ENCODE measurements around the gene C1QTNF12. TPM values are rescaled to one million over a fixed set of nuclear protein-coding genes. Genes with fewer than 3 reads are reported as not detected.

C1QTNF12 gene
- total RNA-seq, 1 donor from 2014 or later, result 2.2 TPM

DNA sequence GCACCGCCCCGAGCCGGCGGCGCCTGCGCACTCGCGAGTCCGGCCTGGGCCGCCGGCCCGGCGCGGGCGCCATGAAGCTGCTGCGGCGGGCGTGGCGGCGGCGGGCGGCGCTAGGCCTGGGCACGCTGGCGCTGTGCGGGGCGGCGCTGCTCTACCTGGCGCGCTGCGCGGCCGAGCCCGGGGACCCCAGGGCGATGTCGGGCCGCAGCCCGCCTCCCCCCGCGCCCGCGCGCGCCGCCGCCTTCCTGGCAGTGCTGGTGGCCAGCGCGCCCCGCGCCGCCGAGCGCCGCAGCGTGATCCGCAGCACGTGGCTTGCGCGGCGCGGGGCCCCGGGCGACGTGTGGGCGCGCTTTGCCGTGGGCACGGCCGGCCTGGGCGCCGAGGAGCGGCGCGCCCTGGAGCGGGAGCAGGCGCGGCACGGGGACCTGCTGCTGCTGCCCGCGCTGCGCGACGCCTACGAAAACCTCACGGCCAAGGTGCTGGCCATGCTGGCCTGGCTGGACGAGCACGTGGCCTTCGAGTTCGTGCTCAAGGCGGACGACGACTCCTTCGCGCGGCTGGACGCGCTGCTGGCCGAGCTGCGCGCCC lies 14.2 kb downstream of the C1QTNF12 start, which contains the start of gene B3GALT6:
Gene B3GALT6 (plus strand): TSS at position 30 of the 588 bp plus-strand sequence. CDS start 42 bp downstream, at position 72.
- peaks cover 23% of the 10 kb centered on the region for H3K36me3 Mint-ChIP-seq (ENCODE audit: low read depth)
- peak within 1 kb of the TSS; percentile 94 for H3K4me3 Mint-ChIP-seq
- H3K27ac Mint-ChIP-seq, result peak within 1 kb of the TSS; percentile 90
- no peaks in the 10 kb centered on the region for H3K9me3 Mint-ChIP-seq
- no peaks in the 10 kb centered on the region for H3K27me3 Mint-ChIP-seq (ENCODE audit: insufficient read depth)
- peaks cover 27% of the 10 kb centered on the region for H3K4me1 Mint-ChIP-seq (ENCODE audit: low read depth)
- intact Hi-C loops (cut with micrococcal nuclease), result loop anchor here (1.0 to 5.0 kb wide), 4 partner anchors 40 to 200 kb away; partner anchors contain the start of genes C1orf159 and UBE2J2
- no peak for DNase-seq (ENCODE audit: low spot score)

DNA sequence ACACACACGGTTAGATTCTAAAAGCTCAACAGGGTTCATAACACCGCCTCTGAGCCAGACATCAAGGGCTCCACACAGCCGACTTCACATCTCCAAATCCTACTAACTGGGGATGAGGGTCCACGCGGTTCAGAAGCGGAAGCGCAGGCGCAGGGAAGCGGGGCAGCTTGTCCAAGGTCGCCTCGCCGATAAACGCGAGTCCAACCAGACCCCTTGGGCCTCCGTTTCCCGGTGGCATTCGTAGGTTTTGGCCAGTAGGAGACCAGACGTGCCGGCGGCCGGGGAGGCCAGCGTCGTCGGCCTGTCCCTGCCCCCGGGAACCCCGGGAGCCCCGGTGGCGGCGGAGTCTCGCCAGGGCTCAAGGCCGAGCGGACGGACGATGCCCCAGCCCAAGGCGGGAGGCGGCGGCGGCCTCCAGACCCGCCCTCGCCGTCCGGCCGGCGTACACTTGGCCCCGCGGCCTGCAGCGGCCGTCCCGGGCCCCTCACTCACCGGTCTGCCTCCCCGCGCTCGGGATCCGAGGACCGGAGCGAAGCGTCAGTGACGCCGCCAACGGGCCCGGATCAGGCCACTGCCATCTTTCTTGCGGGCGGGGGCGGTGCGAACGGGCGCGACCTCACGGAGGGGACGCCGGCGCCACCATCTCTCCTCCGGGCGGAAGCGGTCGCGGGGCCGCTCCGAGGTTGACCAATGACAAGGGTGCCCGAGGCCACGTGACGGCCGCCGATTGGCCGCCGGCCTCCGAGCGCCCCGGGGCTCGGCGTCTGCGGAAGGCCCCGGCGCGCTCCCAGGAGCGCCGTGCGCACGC lies 14.9 kb downstream of the C1QTNF12 start, which contains the start of gene SDF4:
Gene SDF4 (minus strand): TSS at position 602 of the 808 bp plus-strand sequence. CDS start 3,229 bp downstream, outside the sequence.
- peak; percentile 98 for DNase-seq (ENCODE audit: low spot score)
- Mint-ChIP-seq H3K4me1 (ENCODE audit: low read depth) (peaks cover 27% of the 10 kb centered on the region), H3K27me3 (ENCODE audit: insufficient read depth) (no peaks in the 10 kb centered on the region), H3K4me3 (peak within 1 kb of the TSS; percentile 94), H3K36me3 (ENCODE audit: low read depth) (peaks cover 23% of the 10 kb centered on the region), H3K27ac (peak within 1 kb of the TSS; percentile 90), H3K9me3 (no peaks in the 10 kb centered on the region)
- intact Hi-C loops (cut with micrococcal nuclease), result loop anchor here (1.0 to 5.0 kb wide), 5 partner anchors 41 to 199 kb away; partner anchors contain the start of genes C1orf159 and UBE2J2

DNA sequence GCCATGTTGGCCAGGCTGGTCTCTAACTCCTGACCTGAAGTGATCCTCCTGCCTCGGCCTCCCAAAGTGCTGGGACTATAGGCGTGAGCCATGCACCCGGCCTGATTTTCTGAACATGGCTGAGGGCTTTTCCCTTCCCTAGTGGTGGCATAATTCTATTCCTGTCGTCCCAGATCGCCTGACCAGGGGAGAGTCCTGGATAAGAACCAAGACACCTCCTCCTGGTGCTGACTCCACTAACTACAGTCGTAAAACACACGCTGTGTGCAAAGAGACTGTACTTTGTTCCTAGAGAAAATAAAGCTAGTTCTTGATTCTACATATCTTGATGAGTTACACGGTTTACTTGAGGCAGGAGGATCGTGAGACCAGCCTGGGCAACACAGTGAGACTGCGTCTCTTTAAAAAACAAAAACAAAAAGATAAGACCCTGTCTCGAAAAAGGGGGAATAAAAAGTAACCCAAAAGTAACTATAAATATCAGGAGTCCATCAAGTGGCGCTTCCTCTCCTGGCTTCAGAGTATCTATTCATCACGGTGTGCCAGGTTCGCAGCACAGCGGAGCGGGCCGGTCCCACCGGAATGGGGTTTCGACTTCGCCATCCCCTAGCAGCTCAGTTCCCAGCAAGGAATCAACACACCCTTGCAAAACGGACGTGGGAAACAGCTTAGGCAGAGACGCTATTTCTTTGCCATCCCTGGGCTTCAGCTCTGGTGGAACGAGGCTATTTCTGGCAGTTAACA lies 15.7 kb downstream of the C1QTNF12 start:
- intact Hi-C loops (cut with micrococcal nuclease), result loop anchor here (1.0 to 5.0 kb wide), 5 partner anchors 17 to 199 kb away; partner anchors contain the start of genes TNFRSF4 and UBE2J2
- Mint-ChIP-seq H3K27ac (peak overlapping the region; percentile 90), H3K27me3 (ENCODE audit: insufficient read depth) (no peaks in the 10 kb centered on the region), H3K9me3 (no peaks in the 10 kb centered on the region), H3K4me3 (peak overlapping the region; percentile 94), H3K4me1 (ENCODE audit: low read depth) (peaks cover 27% of the 10 kb centered on the region), H3K36me3 (ENCODE audit: low read depth) (peaks cover 27% of the 10 kb centered on the region)
- no peak for DNase-seq (ENCODE audit: low spot score)

DNA sequence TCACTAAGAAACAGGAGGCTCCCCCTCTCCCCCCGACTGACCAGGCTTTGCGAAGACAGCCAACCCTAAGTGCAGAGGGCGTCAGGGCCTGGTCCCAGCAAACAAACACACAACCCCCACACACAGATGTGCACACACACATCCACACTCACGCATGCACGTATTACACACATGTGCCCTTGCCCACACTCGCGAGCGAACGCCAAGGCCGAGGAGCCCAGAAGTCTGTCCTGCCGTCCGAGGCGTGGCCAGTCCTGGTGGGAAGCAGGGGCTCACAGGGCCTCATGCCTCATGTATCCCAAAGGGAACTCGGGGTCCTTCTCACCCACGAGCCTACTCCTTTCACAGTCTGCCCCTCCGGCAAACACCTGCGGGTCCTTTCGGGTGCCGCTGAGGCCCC lies 16.8 kb downstream of the C1QTNF12 start:
- peaks cover 33% of the 10 kb centered on the region for H3K36me3 Mint-ChIP-seq (ENCODE audit: low read depth)
- peak overlapping the region; percentile 94 for H3K4me3 Mint-ChIP-seq
- H3K27ac Mint-ChIP-seq, result peak overlapping the region; percentile 90
- intact Hi-C loops (cut with micrococcal nuclease), result loop anchor here (1.0 to 5.0 kb wide), 4 partner anchors 15 to 197 kb away; partner anchors contain the start of genes TNFRSF4 and UBE2J2
- no peak for DNase-seq (ENCODE audit: low spot score)
- H3K9me3 Mint-ChIP-seq, result no peaks in the 10 kb centered on the region
- H3K4me1 Mint-ChIP-seq (ENCODE audit: low read depth), result peaks cover 27% of the 10 kb centered on the region
- H3K27me3 Mint-ChIP-seq (ENCODE audit: insufficient read depth), result no peaks in the 10 kb centered on the region

DNA sequence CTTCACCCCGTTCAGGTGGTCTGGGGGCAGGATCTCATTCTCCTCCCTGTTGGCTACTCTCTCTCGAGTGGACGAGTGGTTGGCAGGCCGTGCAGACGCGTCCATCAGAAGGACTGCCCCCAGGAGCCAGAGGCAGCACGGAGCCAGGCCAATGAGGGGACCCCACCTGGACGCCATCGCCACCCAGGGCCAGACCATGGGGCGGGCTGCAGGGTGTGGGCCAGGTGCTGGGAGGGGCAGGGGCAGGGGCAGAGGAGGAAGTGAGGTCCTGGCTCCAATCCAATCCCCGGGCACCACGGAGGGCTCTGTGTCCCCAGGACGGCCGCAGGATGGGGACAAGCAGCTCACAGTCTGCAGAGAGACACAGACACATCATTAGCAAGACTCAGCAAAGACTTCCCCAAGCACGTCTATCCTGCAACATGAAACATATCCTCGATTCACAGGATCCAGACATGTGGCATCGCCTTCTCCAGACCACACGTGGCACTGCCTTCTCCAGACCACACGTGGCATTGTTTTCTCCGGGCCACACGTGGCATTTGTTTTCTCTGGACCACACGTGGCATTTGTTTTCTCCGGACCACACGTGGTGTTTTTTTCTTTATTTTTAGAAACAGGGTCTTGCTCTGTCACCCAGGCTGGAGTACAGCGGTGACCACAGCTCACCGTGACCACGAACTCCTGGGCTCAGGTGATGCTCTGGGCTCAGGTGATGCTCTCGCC lies 17.8 kb downstream of the C1QTNF12 start:
- Mint-ChIP-seq H3K4me1 (ENCODE audit: low read depth) (peaks cover 19% of the 10 kb centered on the region), H3K4me3 (peak overlapping the region; percentile 94), H3K9me3 (no peaks in the 10 kb centered on the region), H3K27ac (no peak overlapping the region), H3K27me3 (ENCODE audit: insufficient read depth) (no peaks in the 10 kb centered on the region), H3K36me3 (ENCODE audit: low read depth) (peaks cover 29% of the 10 kb centered on the region)
- intact Hi-C loops (cut with micrococcal nuclease), result no loop called here
- DNase-seq (ENCODE audit: low spot score), result no peak

DNA sequence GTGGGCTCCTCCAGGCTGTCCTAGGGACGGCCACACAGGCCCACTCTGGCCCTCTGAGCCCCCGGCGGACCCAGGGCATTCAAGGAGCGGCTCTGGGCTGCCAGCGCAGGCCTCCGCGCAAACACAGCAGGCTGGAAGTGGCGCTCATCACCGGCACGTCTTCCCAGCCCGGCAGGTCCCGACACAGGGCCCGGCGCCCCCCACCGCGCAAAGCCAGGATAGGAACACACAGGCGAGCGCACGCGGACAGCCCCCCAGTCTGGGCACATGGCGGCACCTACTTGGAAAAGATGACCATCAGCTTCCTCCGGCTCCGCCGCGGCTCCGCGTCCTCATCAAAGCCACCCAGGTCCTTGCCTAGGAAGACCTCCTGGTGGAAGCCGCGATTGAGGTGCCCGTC lies 18.3 kb downstream of the C1QTNF12 start:
- Mint-ChIP-seq H3K27ac (no peak overlapping the region), H3K4me1 (ENCODE audit: low read depth) (peaks cover 14% of the 10 kb centered on the region), H3K9me3 (no peaks in the 10 kb centered on the region), H3K36me3 (ENCODE audit: low read depth) (peaks cover 28% of the 10 kb centered on the region), H3K27me3 (ENCODE audit: insufficient read depth) (no peaks in the 10 kb centered on the region), H3K4me3 (no peak overlapping the region)
- intact Hi-C loops (cut with micrococcal nuclease), result no loop called here
- DNase-seq (ENCODE audit: low spot score), result no peak

DNA sequence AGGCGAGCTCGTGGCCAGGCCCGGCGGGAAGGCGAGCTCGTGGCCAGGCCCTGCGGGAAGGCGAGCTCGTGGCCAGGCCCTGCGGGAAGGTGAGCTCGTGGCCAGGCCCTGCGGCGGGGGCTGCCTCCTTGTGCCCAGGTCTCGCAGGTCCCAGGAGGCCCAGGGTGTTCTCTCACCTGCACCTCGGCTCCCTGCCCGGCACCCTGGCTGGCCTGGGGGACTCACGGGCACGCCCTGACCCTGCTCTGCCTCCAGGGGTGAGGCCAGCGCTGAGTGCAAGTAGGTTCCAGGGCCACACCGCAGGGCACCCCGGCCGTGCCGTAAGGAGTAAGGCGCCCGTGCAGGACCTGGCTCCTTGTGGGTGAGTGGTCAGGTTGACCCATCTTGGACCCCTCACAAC lies 19.1 kb downstream of the C1QTNF12 start:
- no peaks in the 10 kb centered on the region for H3K9me3 Mint-ChIP-seq
- H3K4me1 Mint-ChIP-seq (ENCODE audit: low read depth), result peaks cover 18% of the 10 kb centered on the region
- H3K27me3 Mint-ChIP-seq (ENCODE audit: insufficient read depth), result no peaks in the 10 kb centered on the region
- peaks cover 35% of the 10 kb centered on the region for H3K36me3 Mint-ChIP-seq (ENCODE audit: low read depth)
- no peak overlapping the region for H3K4me3 Mint-ChIP-seq
- no peak for DNase-seq (ENCODE audit: low spot score)
- H3K27ac Mint-ChIP-seq, result no peak overlapping the region
- intact Hi-C loops (cut with micrococcal nuclease), result no loop called here

DNA sequence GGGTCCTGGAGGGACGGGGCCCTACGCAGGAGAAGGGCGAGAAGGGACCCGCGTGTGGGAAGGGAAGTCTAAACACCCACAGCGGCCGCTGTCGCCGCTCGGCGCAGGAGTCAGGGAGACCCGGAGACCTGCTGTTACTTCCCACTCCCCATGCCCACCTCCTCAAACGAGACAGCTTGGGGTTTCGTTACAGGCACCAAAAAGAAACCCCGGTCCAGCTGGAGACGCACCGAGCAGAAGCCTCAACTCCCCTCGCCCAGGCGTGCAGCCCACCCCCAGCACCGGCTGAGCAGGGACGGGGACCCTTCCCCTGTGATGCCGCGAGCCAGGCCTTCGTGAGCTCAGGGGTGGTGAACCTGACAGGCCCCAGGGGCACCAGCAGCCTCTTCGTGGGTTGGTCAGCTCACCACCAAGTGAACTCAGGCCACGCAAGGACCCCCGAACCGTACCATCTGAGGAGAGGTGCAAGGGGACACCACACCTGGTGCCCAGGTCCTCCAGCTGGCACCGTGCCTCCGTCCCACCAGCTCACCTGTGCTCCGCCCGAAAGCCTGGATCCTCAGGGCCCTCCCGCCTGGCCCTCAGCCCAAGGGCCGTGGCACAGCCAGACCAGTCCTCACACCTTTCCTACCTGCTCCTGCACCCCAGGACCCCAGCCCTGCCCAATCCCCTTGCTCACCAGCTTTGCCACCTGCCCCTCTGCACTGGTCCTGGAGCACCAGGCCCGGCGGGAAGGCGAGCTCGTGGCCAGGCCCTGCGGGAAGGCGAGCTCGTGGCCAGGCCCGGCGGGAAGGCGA lies 19.8 kb downstream of the C1QTNF12 start:
- Mint-ChIP-seq H3K27ac (no peak overlapping the region), H3K27me3 (ENCODE audit: insufficient read depth) (no peaks in the 10 kb centered on the region), H3K4me1 (ENCODE audit: low read depth) (peaks cover 18% of the 10 kb centered on the region), H3K36me3 (ENCODE audit: low read depth) (peaks cover 36% of the 10 kb centered on the region), H3K9me3 (no peaks in the 10 kb centered on the region), H3K4me3 (no peak overlapping the region)
- no peak for DNase-seq (ENCODE audit: low spot score)
- intact Hi-C loops (cut with micrococcal nuclease), result no loop called here

DNA sequence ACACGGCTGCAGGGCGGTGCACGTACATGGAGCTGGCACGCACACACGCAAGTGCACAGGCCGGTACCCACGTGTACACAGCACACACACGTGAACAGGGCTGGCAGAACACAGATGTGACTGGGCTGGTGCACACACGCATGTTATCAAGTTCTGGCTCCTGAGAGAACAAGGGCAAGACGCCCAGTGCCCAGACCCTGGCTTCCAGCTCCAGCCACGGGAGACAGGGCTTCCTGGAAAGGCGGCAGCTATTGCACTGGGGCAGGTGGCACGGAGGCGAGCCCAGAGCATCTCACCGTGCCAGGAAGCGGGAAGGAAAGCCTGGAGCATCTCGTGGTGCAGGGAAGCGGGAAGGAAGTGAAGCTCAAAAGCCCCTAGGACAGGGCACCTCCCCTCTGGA lies 20.6 kb downstream of the C1QTNF12 start:
- peaks cover 38% of the 10 kb centered on the region for H3K36me3 Mint-ChIP-seq (ENCODE audit: low read depth)
- no peaks in the 10 kb centered on the region for H3K27me3 Mint-ChIP-seq (ENCODE audit: insufficient read depth)
- intact Hi-C loops (cut with micrococcal nuclease), result no loop called here
- no peak for DNase-seq (ENCODE audit: low spot score)
- peaks cover 18% of the 10 kb centered on the region for H3K4me1 Mint-ChIP-seq (ENCODE audit: low read depth)
- H3K9me3 Mint-ChIP-seq, result no peaks in the 10 kb centered on the region
- peak overlapping the region; percentile 34 for H3K27ac Mint-ChIP-seq
- no peak overlapping the region for H3K4me3 Mint-ChIP-seq

DNA sequence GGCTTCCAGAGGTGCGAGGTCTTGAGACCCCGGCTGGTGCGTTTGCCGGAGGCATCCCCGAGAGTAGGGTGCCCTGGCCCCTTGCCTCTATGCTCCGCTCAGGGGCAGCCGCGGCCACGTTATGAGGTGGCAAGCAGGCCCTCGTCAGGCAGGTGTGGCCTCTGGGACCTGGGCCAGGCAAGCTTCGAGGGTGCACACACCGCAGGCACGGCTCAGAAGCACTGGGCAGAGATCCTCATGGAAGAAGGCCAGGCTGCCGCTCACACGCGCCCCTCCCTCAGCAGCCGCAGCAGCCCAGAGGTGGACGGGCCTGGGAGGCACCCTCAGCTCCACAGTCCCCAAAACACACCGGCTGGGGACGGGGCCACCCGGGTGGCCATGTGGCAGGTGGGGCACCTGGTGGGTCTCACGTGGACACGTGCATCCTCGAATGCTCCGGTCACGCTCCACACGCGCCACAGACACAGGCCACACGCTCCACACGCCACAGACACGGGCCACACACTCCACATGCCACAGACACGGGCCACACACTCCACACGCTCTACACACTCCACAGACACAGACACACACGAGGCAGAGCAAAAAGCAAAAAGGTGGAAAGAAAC lies 21.2 kb downstream of the C1QTNF12 start:
- no peak for DNase-seq (ENCODE audit: low spot score)
- Mint-ChIP-seq H3K4me1 (ENCODE audit: low read depth) (peaks cover 18% of the 10 kb centered on the region), H3K9me3 (no peaks in the 10 kb centered on the region), H3K27ac (peak overlapping the region; percentile 34), H3K4me3 (peak overlapping the region; percentile 11), H3K36me3 (ENCODE audit: low read depth) (peaks cover 40% of the 10 kb centered on the region), H3K27me3 (ENCODE audit: insufficient read depth) (no peaks in the 10 kb centered on the region)
- intact Hi-C loops (cut with micrococcal nuclease), result no loop called here

DNA sequence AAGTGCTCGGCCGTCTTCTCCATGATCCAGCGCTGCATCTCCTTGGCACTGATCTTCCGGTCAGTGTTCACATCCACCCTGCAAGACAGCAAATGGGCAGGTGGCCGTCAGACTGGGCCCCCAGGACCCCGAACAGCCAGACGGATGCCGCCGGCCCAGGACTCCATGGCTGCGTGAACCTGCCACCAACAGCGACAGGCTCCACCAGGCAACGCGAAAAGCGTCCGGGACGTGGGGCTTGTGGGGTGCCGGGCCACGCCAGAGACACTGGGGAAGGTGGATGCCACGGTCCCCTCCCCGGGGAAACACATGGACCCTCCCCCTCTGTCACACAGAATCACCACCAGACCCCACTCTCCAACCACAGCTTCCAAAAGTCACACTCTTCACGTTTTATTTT lies 22.6 kb downstream of the C1QTNF12 start:
- intact Hi-C loops (cut with micrococcal nuclease), result no loop called here
- H3K36me3 Mint-ChIP-seq (ENCODE audit: low read depth), result peaks cover 40% of the 10 kb centered on the region
- no peak overlapping the region for H3K4me3 Mint-ChIP-seq

More for the DNA sequence above, 22.6 kb downstream of the C1QTNF12 start:
- H3K27me3 Mint-ChIP-seq (ENCODE audit: insufficient read depth), result no peaks in the 10 kb centered on the region
- H3K4me1 Mint-ChIP-seq (ENCODE audit: low read depth), result peaks cover 12% of the 10 kb centered on the region
- DNase-seq (ENCODE audit: low spot score), result no peak
- H3K9me3 Mint-ChIP-seq, result no peaks in the 10 kb centered on the region
- no peak overlapping the region for H3K27ac Mint-ChIP-seq
